GM18511 (cell line): ENCODE measurements around the gene EPS15.
"Not testable (repeated sequence)": the region's sequence is repeated elsewhere in the genome, so short reads cannot be mapped to it uniquely, and the experiment has no call there.

Experiments
- ATAC-seq: cut with Tn5 transposase; IDR thresholded peaks from one replicate; pipeline ENCODE4 v1.9.1; 2021; ENCODE audit warnings: mild to moderate bottlenecking, moderate library complexity; ENCODE audit not compliant: unreplicated experiment

Gene EPS15

GRCh38 chr1:51433972-51434510 lies 85.0 kb downstream of the EPS15 start:
- no peak for ATAC-seq

GRCh38 chr1:51433269-51433971 lies 85.6 kb downstream of the EPS15 start:
- ATAC-seq, result no peak

- ATAC-seq, result no peak
Observed at GRCh38 chr1:51432146-51432545, 86.9 kb downstream of the EPS15 start.

DNA sequence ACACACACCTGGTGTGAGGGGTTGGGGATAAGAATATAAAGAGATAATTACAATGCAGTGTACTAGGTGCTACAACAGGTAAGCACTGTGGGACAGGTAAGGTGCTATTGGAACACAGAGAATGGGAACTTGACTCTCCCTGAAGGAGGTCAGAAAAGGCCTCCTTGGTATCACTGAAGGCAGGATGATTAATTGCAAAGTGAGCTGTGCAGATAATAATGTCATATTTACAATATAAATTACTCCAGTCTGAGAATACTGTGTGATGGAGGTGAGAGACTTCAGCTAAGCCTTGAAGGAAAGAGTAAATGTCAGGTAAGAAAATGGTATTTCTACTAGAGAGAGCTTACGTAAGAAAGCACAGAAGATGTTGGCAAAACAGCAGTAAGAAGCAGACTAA lies 91.6 kb downstream of the EPS15 start:
- no peak for ATAC-seq

GRCh38 chr1:51425955-51426354 lies 93.1 kb downstream of the EPS15 start:
- no peak for ATAC-seq

- no peak for ATAC-seq
Observed at GRCh38 chr1:51425273-51425672, 93.8 kb downstream of the EPS15 start.

DNA sequence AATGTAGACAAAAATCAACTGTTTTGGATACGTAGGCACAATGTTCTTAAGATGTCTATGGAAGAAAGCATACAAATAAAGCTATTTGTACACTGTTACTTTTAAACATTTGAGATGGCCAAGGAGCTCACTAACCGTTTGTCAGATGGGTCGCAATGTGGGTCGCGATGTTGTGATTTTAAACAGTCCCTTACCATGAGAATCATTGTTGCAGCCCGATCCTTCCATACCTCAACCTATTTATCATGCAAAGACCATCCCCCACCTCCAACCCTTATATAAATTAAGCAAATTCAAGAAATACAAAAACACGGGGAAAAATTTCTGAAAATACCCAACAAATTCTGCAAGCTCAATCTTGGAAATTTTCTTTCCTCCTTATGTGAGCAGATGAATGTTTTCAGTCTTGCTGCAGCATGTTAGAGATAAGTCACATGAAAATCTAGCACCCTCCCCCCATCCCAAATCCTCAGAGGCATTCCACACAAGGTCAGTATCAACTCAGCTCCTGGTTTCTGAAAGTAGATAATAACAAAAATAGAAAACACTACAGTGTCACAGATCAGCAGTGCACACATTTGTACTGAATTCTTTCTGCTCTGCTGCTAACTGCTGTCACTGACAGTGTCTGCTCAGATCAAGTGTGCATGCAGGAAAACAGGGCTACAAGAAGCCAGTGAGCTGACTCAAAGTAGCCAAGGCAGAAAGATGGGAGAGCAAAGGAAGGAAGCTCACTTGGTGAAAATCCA lies 95.8 kb downstream of the EPS15 start:
- no peak for ATAC-seq

DNA sequence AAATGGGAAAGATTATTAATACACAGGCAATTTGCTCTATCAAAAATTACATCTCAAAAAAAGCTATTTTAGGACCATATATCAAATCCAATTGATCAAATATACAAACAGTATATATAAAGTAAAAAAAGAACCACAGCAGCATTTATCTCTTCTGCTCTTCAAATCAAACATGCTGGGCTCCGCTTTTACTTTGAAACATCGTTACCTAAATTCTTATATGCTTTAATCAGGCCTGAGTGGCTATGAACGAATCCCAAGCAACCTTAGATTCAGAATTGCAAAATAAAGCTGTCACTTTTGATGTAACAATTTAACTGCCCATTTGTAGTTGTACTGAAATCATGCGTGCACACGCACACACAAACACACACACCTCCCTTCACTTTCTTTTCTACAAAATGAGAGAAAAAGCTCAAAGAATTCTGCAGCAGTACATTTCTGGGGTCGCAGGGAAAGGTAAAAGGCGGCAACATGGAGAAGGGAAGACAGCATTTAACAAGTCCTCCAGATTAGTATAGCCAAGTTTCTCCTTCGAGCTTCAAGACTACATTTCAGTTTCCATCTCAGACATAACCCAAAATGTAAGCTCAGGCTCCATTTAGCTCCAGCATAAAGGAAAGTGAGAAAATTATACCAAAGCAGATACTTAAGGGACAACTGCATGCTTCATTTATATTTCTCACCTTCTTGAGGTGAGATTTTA lies 96.5 kb downstream of the EPS15 start:
- ATAC-seq, result no peak

DNA sequence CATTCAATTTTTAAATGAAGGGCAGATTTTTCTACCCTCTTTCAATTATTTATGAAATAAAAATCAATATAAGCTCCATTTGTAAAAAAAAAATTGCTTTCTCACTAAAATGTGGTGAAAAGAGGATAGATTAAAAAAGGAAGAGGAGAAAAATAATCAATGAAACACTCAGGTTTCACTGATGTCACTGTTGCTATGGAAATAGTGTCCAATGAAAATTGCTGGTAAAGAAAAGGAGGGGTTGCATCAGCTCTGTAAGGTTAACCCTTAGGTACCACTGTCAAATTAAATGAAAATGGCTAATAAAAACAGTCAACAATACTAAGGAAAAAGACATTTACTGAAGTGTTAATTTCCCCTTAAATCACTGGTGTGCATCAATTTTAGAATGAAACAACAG lies 97.1 kb downstream of the EPS15 start:
- no peak for ATAC-seq

DNA sequence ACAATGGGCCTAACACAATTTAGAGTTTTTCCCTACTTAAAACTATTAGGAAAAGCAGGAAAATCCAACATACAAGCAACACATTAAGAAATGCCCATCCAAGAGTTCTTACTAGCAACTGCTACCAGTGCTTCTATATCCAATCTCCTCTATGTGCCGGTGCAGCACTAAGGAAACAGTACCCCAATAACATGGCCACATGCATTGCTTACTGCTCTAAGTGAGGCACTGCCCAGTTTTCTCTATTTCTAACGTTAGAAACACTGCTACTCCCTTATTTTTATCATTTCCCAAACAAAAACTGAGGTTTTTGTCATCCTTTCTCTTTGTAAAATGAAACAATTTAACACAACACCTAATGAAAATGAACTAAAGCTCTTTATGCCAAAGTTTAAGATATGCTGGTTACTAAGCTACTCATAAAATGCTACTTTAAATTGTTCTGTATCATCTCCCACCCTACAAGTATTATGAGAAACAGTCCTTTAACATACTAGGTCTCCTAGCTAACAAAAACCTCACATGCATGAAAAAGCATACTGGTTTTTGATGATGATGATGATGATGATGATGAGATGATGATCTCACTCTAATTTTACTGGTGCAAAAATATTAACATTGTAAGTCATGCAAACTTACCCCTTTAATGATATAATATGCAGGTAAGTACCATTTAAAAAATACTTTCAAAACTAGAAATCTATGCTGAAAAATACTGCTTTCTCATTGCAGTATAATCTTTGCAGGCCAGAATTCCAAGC lies 98.0 kb downstream of the EPS15 start:
- no peak for ATAC-seq

GRCh38 chr1:51418384-51418959 lies 100.6 kb downstream of the EPS15 start:
- no peak for ATAC-seq

GRCh38 chr1:51417496-51418383 lies 101.3 kb downstream of the EPS15 start:
- ATAC-seq, result no peak

- no peak for ATAC-seq
Observed at GRCh38 chr1:51416910-51417309, 102.2 kb downstream of the EPS15 start.

DNA sequence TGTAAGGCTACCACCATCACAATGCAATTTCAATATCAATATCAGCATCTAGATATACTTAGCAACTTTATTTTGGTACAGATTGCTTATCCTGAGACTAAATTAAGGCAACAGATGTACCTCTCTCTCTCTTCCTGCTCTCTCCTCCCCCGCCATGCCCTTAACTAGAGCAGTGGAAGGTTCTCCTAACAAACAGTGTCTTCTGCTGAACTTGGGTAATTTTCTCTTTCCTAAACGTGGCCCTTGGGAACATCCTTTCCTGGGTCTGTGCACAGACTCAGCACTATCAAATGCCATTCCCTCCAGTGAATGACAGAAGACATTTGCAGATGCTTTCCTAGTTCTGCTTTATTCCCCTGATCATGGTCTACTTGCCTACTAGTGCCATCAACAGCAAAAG lies 103.1 kb downstream of the EPS15 start:
- no peak for ATAC-seq

GRCh38 chr1:51414811-51415210 lies 104.3 kb downstream of the EPS15 start:
- ATAC-seq, result no peak

DNA sequence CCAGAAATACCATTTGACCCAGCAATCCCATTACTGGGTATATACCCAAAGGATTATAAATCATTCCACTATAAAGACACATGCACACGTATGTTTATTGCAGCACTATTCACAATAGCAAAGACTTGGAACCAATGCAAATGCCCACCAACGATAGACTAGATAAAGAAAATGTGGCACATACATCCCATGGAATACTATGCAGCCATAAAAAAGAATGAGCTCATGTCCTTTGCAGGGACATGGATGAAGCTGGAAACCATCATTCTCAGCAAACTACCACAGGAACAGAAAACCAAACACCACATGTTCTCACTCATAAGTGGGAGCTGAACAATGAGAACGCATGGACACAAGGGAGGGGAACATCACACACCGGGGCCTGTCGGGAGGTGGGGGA lies 107.2 kb downstream of the EPS15 start:
- not testable (repeated sequence) for ATAC-seq

DNA sequence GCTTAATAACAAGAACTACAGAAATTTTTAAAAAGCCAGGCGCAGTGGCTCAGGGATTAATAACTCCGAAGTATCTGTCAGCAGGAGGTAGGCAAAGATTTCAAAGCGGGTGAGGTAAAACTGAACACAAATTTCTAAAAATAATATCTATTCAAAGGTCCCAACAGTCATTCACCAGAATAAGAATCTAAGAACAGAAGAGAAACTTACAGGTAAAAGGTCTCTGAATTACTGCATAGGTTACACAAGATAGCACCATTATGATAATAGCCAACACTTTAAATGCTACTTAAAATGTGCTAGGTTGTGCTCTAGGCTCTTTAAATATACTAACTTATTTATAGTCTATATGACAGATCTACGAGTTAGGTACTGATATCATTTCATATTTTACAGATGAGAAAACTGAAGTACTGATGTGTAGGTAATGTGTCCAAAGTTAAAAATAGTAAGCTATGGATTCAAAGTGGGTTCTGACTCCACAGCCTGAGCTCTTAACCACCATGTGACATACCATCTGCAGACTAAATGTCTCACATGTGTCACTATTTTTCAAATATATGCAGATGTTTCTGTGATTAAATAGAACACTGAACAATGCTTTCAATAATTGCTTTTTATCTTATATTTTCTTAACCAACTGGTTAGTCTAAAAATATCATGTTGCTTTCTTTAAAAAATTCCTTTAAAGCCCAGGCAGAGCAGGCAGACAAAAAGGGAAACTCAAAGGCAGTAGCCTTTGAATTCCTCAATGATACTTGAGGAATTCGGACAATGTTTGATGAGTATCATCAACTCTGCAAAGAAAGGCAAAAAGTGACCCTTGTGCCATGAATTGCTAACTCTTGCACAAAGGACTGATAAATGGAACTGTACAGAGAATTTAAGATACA lies 108.3 kb downstream of the EPS15 start:
- ATAC-seq, result no peak

DNA sequence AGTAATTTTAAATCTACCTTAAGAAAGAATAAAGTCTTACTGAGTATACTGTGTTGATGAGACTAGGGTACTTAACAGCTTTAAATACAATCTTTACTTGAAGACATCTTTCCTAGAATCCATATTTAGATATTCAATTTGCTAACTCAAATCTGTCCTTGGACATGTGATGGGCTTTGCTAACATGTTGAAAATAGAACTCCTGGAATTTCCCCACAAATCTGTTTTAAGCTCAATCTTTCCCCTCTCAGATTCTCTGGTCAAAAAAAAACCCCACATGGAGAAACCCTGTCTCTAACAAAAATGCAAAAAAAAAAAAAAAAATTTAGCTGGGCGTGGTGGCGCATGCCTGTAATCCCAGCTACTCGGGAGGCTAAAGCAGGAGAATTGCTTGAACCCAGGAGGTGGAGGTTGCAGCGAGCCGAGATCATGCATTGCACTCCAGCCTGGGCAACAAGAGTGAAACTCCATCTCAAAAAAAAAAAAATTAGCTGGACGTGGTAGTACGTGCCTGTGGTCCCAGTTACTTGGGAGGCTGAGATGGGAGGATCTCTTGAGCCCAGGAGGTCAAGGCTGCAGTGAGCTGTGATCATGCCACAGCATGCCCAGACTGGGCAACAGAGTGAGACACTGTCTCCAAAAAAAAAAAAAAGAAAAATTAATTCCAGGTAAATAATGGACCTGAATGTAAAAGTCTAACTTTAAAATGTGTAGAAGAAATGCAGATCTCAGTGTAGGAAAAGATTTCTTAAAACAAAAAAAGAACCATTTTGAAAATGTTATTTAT lies 109.1 kb downstream of the EPS15 start:
- not testable (repeated sequence) for ATAC-seq
